A549 (cell line): ENCODE data around the gene TPRKB. TPM values are rescaled to one million over a fixed set of nuclear protein-coding genes. Genes with fewer than 3 reads are reported as not detected.

Experiments
- ATAC-seq, 2 experiments: fragments of 200-7000 bp in 1 of 2; fragments of >200 bp in 1 of 2; cut with Nextera tagmentation in 1 of 2; cut with Tn5 transposase in 1 of 2; 3 replicates each; pipeline versions ENCODE4 v1.8.0 to v1.9.1; 2018 to 2020; ENCODE audit warnings: mild to moderate bottlenecking in 1 of 2, moderate library complexity in 1 of 2
- CTCF ChIA-PET: fragments of 300-600 bp; sonication (Branson Sonifier 250); formaldehyde crosslinking; extraction: SDS; loops from one replicate; lab custom pipeline; 2021; ENCODE audit warnings: antibody characterized with exemption, inconsistent platforms; lab: Yijun Ruan, JAX
- POLR2A ChIA-PET: fragments of 350-600 bp; formaldehyde crosslinking; extraction: SDS; loops from one replicate; lab custom pipeline; 2021; ENCODE audit warnings: antibody characterized with exemption, inconsistent platforms; lab: Yijun Ruan, JAX
- DNase-seq, 2 experiments: peaks; one replicate each; pipeline versions ENCODE4 v3.0.0 to v3.0.0-alpha.2; 2011 to 2016; ENCODE audit warnings: low read depth in 1 of 2, low spot score in 1 of 2
- FAIRE-seq: peaks from 2 replicates; lab custom pipeline; 2011; peaks lifted over from hg19 to GRCh38; lab: Jason Lieb, UNC
- H3K27ac ChIP-seq, 2 experiments: fragments of >200 bp; sonication (Bioruptor Twin); formaldehyde crosslinking; 3 replicates each; pipeline ENCODE4 v1.5.1; 2016 to 2017
- H3K4me1 ChIP-seq: fragments of >200 bp; sonication (Bioruptor Twin); formaldehyde crosslinking; 3 replicates; pipeline ENCODE4 v1.6.1; 2016
- H3K4me2 ChIP-seq: fragments of >200 bp; sonication (Bioruptor Twin); formaldehyde crosslinking; 3 replicates; pipeline ENCODE4 v1.6.1; 2016
- H3K4me3 ChIP-seq: fragments of >200 bp; sonication (Bioruptor Twin); formaldehyde crosslinking; 3 replicates; pipeline ENCODE4 v1.5.1; 2016
- H3K9me3 ChIP-seq: fragments of >200 bp; sonication (Bioruptor Twin); formaldehyde crosslinking; 3 replicates; pipeline ENCODE4 v1.6.1; 2016
- ATOH8 ChIP-seq: fragments of 250-450 bp; sonication (Bioruptor Pico); IDR thresholded peaks from 2 replicates; pipeline ENCODE4 v1.5.0; 2020; ENCODE audit warnings: low read depth, mild to moderate bottlenecking, moderate library complexity
- BHLHE40 ChIP-seq: IDR thresholded peaks from 2 replicates; pipeline ENCODE4 v1.6.1; 2012; ENCODE audit warnings: low read depth, low read length, inconsistent platforms
- CBX2 ChIP-seq: fragments of 200-600 bp; sonication (generic); IDR thresholded peaks from 2 replicates; pipeline ENCODE4 v1.6.1; 2016; ENCODE audit warnings: low read depth, mild to moderate bottlenecking, borderline replicate concordance
- CBX8 ChIP-seq: fragments of 200-600 bp; sonication (generic); IDR thresholded peaks from 2 replicates; pipeline ENCODE4 v1.6.1; 2016
- CEBPB ChIP-seq, 2 experiments: fragments of >200 bp in 1 of 2; sonication (Bioruptor Twin) in 1 of 2; formaldehyde crosslinking in 1 of 2; IDR thresholded peaks; 2 replicates each; pipeline ENCODE4 v1.6.1; 2012 to 2016
- CHD2 ChIP-seq: fragments of 150-350 bp; IDR thresholded peaks from 2 replicates; pipeline ENCODE4 v1.6.1; 2014; ENCODE audit warnings: low read length; ENCODE audit not compliant: partially characterized antibody
- CHD4 ChIP-seq: fragments of 200-600 bp; sonication (generic); IDR thresholded peaks from 2 replicates; pipeline ENCODE4 v1.6.1; 2016; ENCODE audit warnings: antibody characterized with exemption, mild to moderate bottlenecking, borderline replicate concordance
- E2F6 ChIP-seq: IDR thresholded peaks from 2 replicates; pipeline ENCODE4 v1.6.1; 2012; ENCODE audit warnings: low read depth, borderline replicate concordance
- EP300 ChIP-seq, 2 experiments: fragments of >200 bp; sonication (Bioruptor Twin); formaldehyde crosslinking; IDR thresholded peaks; 2 replicates in 1 of 2; 3 replicates in 1 of 2; pipeline ENCODE4 v1.6.1; 2016 to 2017
- ESRRA ChIP-seq: fragments of 150-350 bp; IDR thresholded peaks from 2 replicates; pipeline ENCODE4 v1.6.1; 2014; ENCODE audit warnings: mild to moderate bottlenecking, low read length, borderline replicate concordance
- FOSB ChIP-seq: fragments of 250-450 bp; sonication (Bioruptor Pico); IDR thresholded peaks from 2 replicates; pipeline ENCODE4 v1.5.0; 2020; ENCODE audit warnings: mild to moderate bottlenecking, moderate library complexity
- FOXS1 ChIP-seq: fragments of 250-450 bp; sonication (Bioruptor Pico); IDR thresholded peaks from 2 replicates; pipeline ENCODE4 v1.5.0; 2020; ENCODE audit warnings: mild to moderate bottlenecking, moderate library complexity
- HDAC2 ChIP-seq: fragments of 200-600 bp; sonication (generic); IDR thresholded peaks from 2 replicates; pipeline ENCODE4 v1.6.1; 2016
- HEYL ChIP-seq: fragments of 250-450 bp; sonication (Bioruptor Pico); IDR thresholded peaks from 2 replicates; pipeline ENCODE4 v1.8.0; 2021; ENCODE audit warnings: mild to moderate bottlenecking, moderate library complexity
- HMGXB4 ChIP-seq: fragments of 250-450 bp; sonication (Bioruptor Pico); IDR thresholded peaks from 2 replicates; pipeline ENCODE4 v1.5.0; 2021; ENCODE audit warnings: mild to moderate bottlenecking, moderate library complexity, borderline replicate concordance
- HOXA7 ChIP-seq: fragments of 250-450 bp; sonication (Bioruptor Pico); IDR thresholded peaks from 2 replicates; pipeline ENCODE4 v1.5.0; 2020; ENCODE audit warnings: mild to moderate bottlenecking, moderate library complexity
- JUN ChIP-seq, 2 experiments: fragments of >200 bp; sonication (Bioruptor Twin); formaldehyde crosslinking; IDR thresholded peaks; 2 replicates in 1 of 2; 3 replicates in 1 of 2; pipeline ENCODE4 v1.6.1; 2016 to 2017
- MAFK ChIP-seq: fragments of 450-650 bp; IDR thresholded peaks from 2 replicates; pipeline ENCODE4 v1.6.1; 2014; ENCODE audit not compliant: partially characterized antibody
- MAX ChIP-seq: IDR thresholded peaks from 2 replicates; pipeline ENCODE4 v1.6.1; 2012
- MAZ ChIP-seq: fragments of 150-350 bp; IDR thresholded peaks from 2 replicates; pipeline ENCODE4 v1.6.1; 2014; ENCODE audit warnings: antibody characterized with exemption, low read depth, low read length, borderline replicate concordance
- NFE2L2 ChIP-seq: fragments of 150-350 bp; conservative IDR thresholded peaks from 2 replicates; pipeline ENCODE4 v1.6.1; 2014; ENCODE audit warnings: low read length
- POLR2A ChIP-seq: IDR thresholded peaks from 2 replicates; pipeline ENCODE4 v1.6.1; 2012; ENCODE audit warnings: mild to moderate bottlenecking, low read length
- POLR2AphosphoS2 ChIP-seq: conservative IDR thresholded peaks from 2 replicates; pipeline ENCODE4 v1.6.1; 2012; ENCODE audit warnings: low read length, improper control_type of control experiment, inconsistent platforms
- RARB ChIP-seq: fragments of 250-450 bp; sonication (Bioruptor Pico); IDR thresholded peaks from 2 replicates; pipeline ENCODE4 v1.8.0; 2021; ENCODE audit warnings: mild to moderate bottlenecking, moderate library complexity
- RNF2 ChIP-seq: fragments of 200-600 bp; sonication (generic); IDR thresholded peaks from 2 replicates; pipeline ENCODE4 v1.6.1; 2016; ENCODE audit warnings: low read depth, mild to moderate bottlenecking, antibody characterized with exemption, moderate library complexity, borderline replicate concordance
- SMC3 ChIP-seq: fragments of >200 bp; sonication (Bioruptor Twin); formaldehyde crosslinking; IDR thresholded peaks from 3 replicates; pipeline ENCODE4 v1.6.1; 2018; ENCODE audit warnings: inconsistent platforms
- TP53 ChIP-seq: fragments of 250-450 bp; sonication (Bioruptor Pico); IDR thresholded peaks from 2 replicates; pipeline ENCODE4 v1.5.0; 2021; ENCODE audit warnings: mild to moderate bottlenecking, moderate library complexity
- USF2 ChIP-seq: fragments of 450-650 bp; IDR thresholded peaks from 2 replicates; pipeline ENCODE4 v1.6.1; 2014; ENCODE audit warnings: antibody characterized with exemption
- ZNF302 ChIP-seq: fragments of 250-450 bp; sonication (Bioruptor Pico); IDR thresholded peaks from 2 replicates; pipeline ENCODE4 v1.9.0; 2021; ENCODE audit warnings: inconsistent platforms, mild to moderate bottlenecking, moderate library complexity
- WGBS: methylation state at CpG from one replicate; pipeline ENCODE4 v1.1.6; 2017; ENCODE audit errors: missing lambda C conversion rate; 5-methylcytosine and 5-hydroxymethylcytosine counted together
- polyA plus RNA-seq, 4 experiments: library from polyadenylated mRNA; depleted of rRNA in 3 of 4; stranded (reverse); fragments of >200 nt; fragmentation: RNase III in 1 of 4; extraction: RNeasy Plus Mini Kit Qiagen cat#74134 plus additional on column Dnase treatment in 1 of 4; gene quantifications; 2 replicates in 3 of 4; 3 replicates in 1 of 4; pipeline ENCODE4 v1.2.3, GENCODE V29; 2011 to 2017

TPRKB gene
- polyA plus RNA-seq, 2 of the 4 experiments (the other 2 are of a cell fraction), result 115 to 144 TPM

- TF ChIP-seq TP53 (no peak), MAZ (no peak), CBX2 (no peak), HMGXB4 (CRISPR knock-in tag) (no peak), SMC3 (no peak), FOSB (CRISPR knock-in tag) (no peak), JUN (IDR thresholded peaks at IDR 0.05) (no peak), ZNF302 (no peak), EP300 (IDR thresholded peaks at IDR 0.05) (no peak), CBX8 (no peak), HDAC2 (no peak), CEBPB (IDR thresholded peaks at IDR 0.05) (no peak), CHD2 (no peak), HEYL (CRISPR knock-in tag) (no peak), ATOH8 (CRISPR knock-in tag) (no peak), USF2 (no peak), POLR2A (no peak), MAFK (no peak)
- no peak for ATAC-seq
- 51% methylated on average over 3 of the region's 3 CpGs for WGBS
- Histone ChIP-seq H3K4me3 (no peak overlapping the region), H3K4me2 (no peak overlapping the region), H3K4me1 (no peaks in the 10 kb centered on the region), H3K9me3 (peaks cover 8% of the 10 kb centered on the region; the same call in 1 of the 3 replicates), H3K27ac (no peak overlapping the region)
- no peak for DNase-seq
- no peak for FAIRE-seq
- POLR2A ChIA-PET, result no interaction called here
- CTCF ChIA-PET, result no interaction called here
Observed at GRCh38 chr2:73707636-73708035, 29.5 kb downstream of the TPRKB start.

GRCh38 chr2:73707058-73707457 is 30.1 kb downstream of the TPRKB start:
- FAIRE-seq (no peak), DNase-seq (no peak), ATAC-seq (no peak)
- WGBS, result 34% methylated on average over 5 of the region's 5 CpGs
- CTCF ChIA-PET, result interaction anchor here (0.6 to 1.2 kb wide), 2 partner anchors 26 to 89 kb away, joined by 3 read pairs; no protein-coding TSS in a partner anchor
- no peak overlapping the region for H3K4me3 ChIP-seq
- no peaks in the 10 kb centered on the region for H3K4me1 ChIP-seq
- TF ChIP-seq RNF2 (no peak), CHD4 (no peak), CBX2 (no peak), NFE2L2 (no peak), POLR2AphosphoS2 (no peak), RARB (no peak), MAX (no peak), POLR2A (no peak), BHLHE40 (no peak), FOXS1 (CRISPR knock-in tag) (no peak), E2F6 (no peak), SMC3 (no peak), MAFK (no peak), ESRRA (no peak), TP53 (no peak), HOXA7 (CRISPR knock-in tag) (no peak), USF2 (no peak)
- H3K9me3 ChIP-seq, result 0 out of 3 replicates have a peak, but pooled peaks cover 6% of the 10 kb centered on the region
- POLR2A ChIA-PET, result no interaction called here
- H3K27ac ChIP-seq, result no peak overlapping the region
- no peak overlapping the region for H3K4me2 ChIP-seq
